GM21526 (cell line): ENCODE results near the gene SYNPO2L.
A peak's percentile ranks its signal among the peaks of the same experiment; 100 is the strongest.

Source experiments
- ATAC-seq: cut with Tn5 transposase; IDR thresholded peaks from one replicate; pipeline ENCODE4 v1.9.1; 2021; ENCODE audit warnings: moderate library complexity; ENCODE audit not compliant: unreplicated experiment, low FRiP score

The SYNPO2L gene

GRCh38 chr10:73649876-73650536, 5.8 kb downstream of the SYNPO2L start:
- ATAC-seq = no peak

DNA sequence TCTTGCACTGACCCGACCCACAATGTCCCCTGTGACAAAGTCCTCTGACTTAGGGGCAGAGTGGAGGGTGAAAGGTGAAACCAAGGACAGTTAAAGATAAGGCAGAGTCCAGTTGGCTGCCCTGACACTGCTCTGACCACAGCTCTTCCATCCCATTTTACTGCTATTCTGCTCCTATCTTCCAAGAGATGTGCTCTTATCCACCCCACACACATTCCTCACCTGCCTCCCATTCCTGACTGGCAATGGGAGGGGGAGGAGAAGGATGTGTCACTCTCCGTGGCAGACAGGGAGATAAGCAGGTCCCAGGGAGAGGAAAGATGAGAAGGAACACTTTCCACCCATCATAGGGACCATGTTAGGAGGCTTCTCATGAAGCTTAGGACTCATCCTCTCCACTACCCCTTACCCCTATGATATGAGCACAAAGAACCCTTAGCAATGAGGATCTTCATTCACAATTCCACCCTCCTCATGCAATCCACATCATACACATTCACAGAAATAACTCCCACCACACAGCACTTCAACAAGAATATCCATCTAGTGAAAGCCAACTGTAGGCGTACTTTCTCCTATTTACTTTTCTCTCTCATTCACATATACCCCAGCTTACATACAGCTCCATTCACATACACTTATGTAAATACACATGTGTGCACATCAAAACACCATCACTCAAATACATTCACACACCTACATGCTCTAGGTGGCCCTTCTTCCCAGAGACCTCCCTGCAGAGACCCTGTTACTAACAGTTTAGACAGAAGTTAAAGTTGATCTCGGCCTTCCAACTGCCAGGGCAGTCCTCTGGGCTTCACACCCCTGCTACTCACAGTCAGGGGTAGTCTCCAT, 6.6 kb downstream of the SYNPO2L start:
- no peak for ATAC-seq

DNA sequence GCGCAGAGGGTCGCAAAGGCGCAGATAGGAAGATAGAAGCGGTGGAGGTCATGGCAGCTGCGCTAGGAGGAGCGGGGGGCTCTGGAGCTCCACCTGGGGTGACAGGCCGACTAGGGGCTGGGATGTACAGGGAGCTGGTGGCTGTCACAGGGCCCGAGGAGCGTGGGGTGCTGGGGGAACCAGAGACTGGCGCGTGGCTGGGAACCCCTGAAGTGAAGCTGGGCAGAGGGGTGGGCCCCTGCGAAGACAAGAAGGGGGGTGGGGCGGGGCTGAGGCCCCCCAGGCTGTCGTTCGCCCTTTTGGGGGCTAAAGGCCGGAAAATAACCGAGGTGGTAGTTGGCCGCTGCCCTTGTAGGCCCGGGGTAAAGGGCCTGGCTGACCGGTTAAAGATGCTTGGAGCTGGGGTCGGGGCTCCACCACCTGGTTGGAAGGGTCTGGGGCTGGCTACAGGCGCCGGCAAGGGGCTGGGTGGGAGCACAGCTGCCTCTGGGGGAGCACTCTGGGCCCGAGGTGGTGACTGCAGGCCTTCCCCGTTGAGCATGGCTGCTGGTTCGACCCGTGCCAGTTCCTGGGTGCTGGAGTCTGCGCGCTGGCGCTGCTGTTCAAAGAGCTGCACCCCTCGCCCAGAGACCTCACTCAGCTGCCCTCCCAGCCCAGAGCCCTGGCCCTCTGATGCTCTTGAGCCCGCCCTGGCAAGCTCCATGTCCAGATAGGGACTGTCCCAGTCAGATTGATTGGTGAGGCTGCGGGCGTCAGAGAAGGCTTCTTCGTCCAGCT, 7.8 kb downstream of the SYNPO2L start:
- ATAC-seq = no peak

DNA sequence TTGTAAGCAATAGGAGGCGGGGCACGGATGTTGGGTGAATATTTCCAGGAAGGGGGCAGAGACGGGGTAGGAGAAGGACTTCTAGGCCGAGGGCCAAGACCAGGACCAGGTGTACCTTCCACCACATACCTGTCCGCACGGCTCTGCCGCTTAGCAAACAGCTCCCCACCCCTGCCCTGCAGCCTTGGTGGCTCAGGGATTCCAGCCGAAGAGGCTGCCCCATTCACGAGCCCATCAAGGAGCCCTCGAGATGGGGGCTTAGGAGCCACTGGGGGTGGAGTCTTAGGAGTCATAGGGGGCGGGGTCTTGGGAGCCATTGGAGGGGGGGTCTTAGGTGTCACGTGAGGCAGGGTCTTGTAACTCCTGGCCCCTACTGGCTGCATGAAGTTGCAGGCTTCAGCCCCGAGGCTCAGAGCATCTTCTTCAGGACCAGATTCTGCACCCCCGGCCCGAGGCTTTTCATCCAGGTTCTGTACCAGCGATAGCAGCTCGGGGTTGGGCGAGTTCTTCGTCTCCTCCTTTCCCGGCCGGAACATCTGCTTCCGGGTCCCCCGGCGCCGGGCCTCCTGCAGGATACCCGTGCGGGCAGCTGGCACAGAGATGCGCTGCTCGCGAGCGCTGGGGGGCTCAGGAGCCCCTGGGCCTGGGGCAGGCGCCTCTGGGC, 8.5 kb downstream of the SYNPO2L start:
- no peak for ATAC-seq

DNA sequence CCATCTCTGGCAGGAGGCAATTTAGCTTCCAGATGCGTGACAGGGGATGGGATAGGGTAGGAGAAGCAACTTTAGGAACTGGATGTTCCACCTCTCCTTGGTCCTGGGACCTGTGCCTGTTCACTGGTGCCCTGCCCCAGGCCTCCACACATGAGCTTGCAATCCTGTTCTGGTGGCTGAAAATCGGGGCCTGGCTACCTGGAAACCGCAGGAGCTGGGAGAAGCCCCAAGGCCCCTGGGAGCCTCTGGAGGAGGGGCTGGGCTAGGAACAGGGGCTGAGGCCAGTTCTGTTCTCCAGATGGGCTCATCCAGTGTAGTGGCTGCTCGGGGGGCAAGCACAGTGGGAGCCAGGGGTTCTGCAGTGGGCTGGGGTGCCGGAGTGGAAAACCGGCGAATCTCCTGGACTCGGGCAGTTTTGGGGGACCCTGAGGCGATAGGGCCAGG, 9.2 kb downstream of the SYNPO2L start:
- ATAC-seq = no peak

GRCh38 chr10:73645251-73645650, 10.6 kb downstream of the SYNPO2L start:
- no peak for ATAC-seq

DNA sequence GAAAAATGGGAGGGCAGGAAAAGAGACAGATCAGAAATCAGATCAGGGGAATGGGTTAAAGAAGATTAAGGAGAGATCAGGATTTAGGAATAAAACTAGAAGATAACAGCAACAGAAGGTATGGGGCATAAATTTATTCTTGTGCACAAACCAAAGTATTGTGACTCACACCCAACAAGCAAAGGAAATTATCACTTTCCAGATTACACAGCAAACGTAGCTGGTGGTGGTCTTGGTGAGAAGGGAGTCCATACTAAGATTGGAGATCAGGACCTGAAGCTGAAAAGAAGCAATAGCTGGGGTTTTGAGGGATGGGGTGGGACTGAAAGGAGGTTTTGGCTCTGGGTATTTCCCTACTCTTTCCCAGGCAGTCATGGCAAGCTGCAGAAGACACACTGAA, 11.1 kb downstream of the SYNPO2L start:
- ATAC-seq = no peak

- no peak for ATAC-seq
These were observed 11.7 kb downstream of the SYNPO2L start for GRCh38 chr10:73644015-73644743.

- ATAC-seq = no peak
These were observed 12.5 kb downstream of the SYNPO2L start for GRCh38 chr10:73643362-73643761.

DNA sequence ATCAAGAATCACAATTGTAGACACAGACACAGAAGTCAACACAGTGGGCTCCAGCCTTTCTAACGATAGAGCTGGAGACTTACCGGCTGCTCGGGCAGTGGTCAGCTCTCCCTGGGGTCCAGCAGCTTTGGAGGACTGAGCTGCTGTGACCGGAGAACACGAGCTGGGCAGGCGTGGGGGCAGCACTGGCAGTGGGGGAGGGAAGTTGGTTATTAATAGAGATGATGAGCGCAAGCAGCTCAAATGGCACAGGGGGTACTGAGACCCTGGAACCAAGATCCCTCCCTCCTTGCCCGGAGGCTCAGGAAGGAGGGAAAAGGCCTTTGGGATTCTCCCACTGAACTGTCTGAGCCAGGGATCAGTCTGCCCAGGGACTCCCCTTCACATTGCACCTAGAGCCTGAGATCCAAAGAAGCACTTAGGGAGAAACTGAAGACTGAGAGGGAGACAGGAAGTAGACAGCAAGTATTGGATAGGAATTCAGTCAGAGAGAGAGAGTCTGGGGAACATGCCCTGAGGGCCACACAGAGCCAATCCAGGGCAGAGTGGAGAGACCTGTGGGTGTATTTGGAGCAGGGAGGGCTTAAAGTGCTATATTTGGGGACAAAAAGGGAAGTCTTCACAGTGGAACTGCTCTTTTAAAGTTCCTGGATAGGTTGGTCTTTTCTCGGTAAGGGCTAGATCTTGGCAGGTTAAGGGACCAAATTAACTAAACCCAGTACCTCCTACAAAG, 14.3 kb downstream of the SYNPO2L start, which contains the start of gene MYOZ1:
MYOZ1 (minus strand) TSS at position 147 of the 733 bp plus-strand sequence. CDS start 1,457 bp downstream, outside the sequence.
- ATAC-seq = no peak

GRCh38 chr10:73639286-73639685, 16.5 kb downstream of the SYNPO2L start:
- no peak for ATAC-seq

DNA sequence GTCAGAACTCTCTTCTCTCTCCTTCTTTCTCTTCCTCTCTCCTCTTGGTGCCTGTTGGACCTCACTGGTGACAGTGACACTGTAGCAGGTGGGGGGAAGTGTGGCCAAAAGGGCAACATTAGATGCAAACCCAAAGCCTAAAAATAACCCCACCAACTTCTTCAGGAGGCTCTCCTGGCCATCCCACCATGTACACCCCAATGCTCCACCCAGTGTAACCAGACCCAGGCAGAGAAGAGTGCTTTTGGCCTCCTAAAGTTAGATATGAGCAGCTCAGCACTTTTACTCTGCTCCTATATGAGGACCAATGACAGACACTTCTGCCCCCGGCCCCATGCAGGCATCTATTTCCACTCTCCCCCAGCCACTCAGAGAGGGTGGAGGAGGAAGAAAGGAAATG, 20.0 kb downstream of the SYNPO2L start:
- ATAC-seq = no peak

GRCh38 chr10:73634421-73634820, 21.4 kb downstream of the SYNPO2L start:
- no peak for ATAC-seq

DNA sequence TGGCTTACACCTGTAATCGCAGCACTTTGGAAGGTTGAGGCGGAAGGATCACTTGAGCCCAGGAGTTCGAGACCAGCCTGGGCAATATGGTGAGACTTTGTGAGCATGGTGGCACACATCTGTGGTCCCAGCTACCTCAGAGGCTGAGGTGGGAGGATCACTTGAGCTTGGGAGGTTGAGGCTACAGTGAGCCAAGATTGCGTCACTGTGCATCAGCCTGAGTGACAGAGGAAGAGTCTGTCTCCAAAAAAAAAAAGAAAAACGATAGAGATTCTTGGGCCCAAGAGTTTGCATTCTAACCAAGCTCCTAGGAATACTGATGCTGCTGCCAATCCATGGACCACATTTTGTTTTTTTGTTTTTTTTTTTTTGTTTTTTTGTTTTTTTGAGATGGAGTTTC, 26.7 kb downstream of the SYNPO2L start:
- no peak for ATAC-seq

DNA sequence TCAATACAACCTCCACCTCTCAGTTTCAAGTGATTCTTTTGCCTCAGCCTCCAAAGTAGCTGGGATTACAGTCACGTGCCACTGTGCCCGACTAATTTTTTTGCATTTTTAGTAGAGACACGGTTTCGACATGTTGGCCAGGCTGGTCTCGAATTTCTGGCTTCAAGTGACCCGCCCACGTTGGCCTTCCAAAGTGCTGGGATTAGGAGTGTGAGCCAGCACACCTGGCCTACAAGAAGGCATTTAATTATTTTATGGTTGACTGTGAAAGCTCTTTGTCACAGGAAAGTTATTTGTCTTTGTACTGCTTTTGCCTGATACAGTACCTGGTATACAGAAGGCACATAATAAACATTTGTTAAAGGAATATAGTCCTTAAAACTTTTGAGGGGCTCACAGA, 27.4 kb downstream of the SYNPO2L start:
- ATAC-seq = no peak

DNA sequence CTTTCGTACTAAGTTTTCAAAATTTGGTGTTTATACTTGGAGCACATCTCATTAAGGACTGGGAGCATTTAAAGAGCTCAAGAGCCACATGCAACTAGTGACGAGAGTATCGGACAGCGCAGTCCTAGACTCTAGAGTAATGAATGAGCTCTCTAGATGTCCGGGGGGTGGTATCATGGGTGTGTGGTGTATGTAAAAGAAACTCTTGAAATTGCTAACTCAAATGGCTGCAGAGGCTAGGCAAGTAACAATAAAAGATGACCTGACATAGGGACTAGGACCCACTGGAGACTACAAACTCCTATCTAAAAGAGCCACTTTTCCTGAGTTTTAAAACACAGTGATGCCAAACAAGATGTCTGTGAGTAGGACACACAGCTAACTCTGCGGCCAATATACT, 28.5 kb downstream of the SYNPO2L start:
- no peak for ATAC-seq

DNA sequence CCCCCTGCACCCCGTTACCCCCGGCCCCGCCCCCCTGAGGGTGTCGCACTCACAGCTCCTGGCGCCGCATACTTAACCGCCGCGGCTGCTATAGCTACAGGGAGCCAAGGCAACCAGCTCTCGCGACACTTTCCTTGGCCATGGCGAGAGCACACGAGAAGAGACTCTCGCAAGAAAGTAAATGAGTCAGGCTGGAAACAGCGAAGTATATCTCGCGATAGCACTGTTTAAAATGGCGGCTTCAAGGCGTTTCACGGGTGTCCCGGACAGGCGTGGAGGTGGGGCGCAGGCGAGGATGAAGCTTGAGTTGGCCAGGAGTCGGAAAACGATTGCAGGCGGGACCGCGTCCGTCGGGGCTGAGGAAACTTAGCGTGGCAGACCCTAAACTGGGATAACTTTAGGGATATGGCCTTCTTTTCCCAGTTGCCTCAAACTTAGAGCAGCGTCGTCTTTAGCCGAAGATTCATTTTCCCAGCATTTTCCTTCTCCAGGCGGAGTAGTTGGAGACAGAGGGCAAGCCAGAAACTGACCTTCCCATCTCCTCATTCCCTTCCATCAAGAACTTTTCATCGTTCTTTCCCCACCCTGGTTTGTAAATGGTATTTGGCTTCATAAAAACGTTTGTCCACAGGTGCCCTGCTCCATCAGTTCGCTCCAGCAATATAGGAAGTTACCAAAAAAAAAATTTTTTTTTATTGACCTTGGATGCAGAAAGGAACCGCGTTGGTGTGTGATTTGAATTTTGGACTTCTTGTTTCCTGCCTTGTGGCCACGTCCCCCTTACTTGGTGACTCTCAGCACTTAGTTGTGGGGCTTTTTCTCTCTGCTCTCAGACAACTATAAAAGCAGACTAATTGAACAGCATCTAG, 29.7 kb downstream of the SYNPO2L start:
- ATAC-seq = peak; percentile 95
